Spleen (tissue), 7 donors: ENCODE results near the gene GRID2.

Source experiments
- CTCF ChIP-seq, 11 experiments: fragments of 200-600 bp in 7 of 11; fragments of 450-650 bp in 4 of 11; sonication (generic) in 4 of 11; IDR thresholded peaks in 8 of 11; conservative IDR thresholded peaks in 3 of 11; 1 replicate in 7 of 11; 2 replicates in 4 of 11; pipeline versions ENCODE4 v1.4.0 to v1.8.0; 2016 to 2021; ENCODE audit warnings: antibody characterized with exemption in 11 of 11, inconsistent platforms in 4 of 11, mild to moderate bottlenecking in 1 of 11
- POLR2A ChIP-seq, 3 donors: fragments of 450-650 bp; IDR thresholded peaks; one replicate each; pipeline ENCODE4 v1.5.1; 2017; ENCODE audit warnings: antibody characterized with exemption in 3 of 3, mild to moderate bottlenecking in 1 of 3
- POLR2AphosphoS5 ChIP-seq, 3 donors: sonication (generic); formaldehyde crosslinking; IDR thresholded peaks; one replicate each; pipeline ENCODE4 v1.5.1; 2017; ENCODE audit warnings: antibody characterized with exemption in 3 of 3
- donor health status: DM: no; HTN: no; CAD: no; lungs with moderate emphysema.
- donor health status: DM: no; HTN: no; CAD: no.
- donor health status: DM: no; HTN: no; CAD: no.

GRCh38 chr4:92447255-92447905, 143.6 kb downstream of the GRID2 start:
- no peak for TF ChIP-seq CTCF (IDR thresholded peaks at IDR 0.05 in 8 of 11, conservative IDR thresholded peaks at IDR 0.05 in 3 of 11)
- TF ChIP-seq POLR2A (IDR thresholded peaks at IDR 0.05), result no peak
- no peak for TF ChIP-seq POLR2AphosphoS5 (IDR thresholded peaks at IDR 0.05)
